Endothelial cell of coronary artery (primary cell): ENCODE measurements around the gene C6orf136. TPM values are rescaled to one million over a fixed set of nuclear protein-coding genes. Genes with fewer than 3 reads are reported as not detected.

Experiments
- total RNA-seq: library from RNA; depleted of rRNA; stranded (reverse); fragments of >200 nt; gene quantifications from 2 replicates; pipeline ENCODE4 v1.2.3, GENCODE V29; 2014

The C6orf136 gene, protein sequence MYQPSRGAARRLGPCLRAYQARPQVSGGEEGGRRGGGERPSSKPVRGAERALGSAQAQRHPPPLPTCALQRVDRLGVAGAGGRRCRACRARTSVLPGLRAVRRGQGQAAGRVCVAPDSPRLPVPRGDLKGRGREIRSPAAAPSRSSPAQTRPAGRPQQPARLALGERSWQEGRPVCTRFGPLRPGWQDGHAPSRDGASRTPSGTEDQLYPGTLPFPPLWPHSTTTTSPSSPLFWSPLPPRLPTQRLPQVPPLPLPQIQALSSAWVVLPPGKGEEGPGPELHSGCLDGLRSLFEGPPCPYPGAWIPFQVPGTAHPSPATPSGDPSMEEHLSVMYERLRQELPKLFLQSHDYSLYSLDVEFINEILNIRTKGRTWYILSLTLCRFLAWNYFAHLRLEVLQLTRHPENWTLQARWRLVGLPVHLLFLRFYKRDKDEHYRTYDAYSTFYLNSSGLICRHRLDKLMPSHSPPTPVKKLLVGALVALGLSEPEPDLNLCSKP
- 1.6 and 2.8 TPM in 2 replicates for total RNA-seq

DNA sequence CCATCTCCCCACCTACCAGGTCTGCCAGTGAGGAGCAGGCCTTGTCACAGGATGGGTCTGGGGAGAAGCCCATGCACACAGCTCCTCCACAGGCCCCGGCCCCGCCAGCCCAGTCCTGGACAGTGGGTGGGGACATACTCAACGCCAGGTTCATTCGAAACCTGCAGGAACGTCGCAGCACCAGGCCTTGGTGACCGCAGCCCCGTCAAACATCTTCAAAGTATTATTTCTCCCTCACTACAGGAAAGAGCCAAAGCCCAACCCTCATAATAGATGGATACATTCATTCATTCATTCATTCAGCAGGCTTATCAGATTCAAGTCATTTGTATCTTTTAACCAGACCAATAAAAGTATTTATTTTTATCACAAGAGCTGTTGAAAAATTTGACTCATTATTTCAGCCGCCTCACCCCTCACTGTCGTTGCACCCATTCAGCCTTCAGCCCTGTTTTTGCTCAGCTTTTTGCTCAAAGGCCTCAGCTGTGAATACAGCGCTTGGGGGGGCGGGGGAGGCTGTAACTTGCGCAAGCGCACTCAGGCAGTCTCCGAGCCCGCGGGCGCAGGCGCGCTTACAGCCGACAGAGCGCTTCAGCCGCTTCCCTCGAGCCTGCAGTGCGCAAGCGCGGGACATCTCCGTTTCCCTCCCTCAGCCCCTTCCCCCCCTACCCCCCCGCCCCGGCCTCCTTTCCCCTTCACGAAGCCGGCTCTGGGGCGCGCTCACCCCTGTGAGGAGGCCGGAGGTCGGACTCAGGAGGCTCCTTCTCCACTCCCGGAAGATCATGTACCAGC lies at the start of gene C6orf136:
TSS of gene C6orf136 (plus strand) at position 684 of the 792 bp plus-strand sequence. CDS start at position 783, 99 bp downstream.

DNA sequence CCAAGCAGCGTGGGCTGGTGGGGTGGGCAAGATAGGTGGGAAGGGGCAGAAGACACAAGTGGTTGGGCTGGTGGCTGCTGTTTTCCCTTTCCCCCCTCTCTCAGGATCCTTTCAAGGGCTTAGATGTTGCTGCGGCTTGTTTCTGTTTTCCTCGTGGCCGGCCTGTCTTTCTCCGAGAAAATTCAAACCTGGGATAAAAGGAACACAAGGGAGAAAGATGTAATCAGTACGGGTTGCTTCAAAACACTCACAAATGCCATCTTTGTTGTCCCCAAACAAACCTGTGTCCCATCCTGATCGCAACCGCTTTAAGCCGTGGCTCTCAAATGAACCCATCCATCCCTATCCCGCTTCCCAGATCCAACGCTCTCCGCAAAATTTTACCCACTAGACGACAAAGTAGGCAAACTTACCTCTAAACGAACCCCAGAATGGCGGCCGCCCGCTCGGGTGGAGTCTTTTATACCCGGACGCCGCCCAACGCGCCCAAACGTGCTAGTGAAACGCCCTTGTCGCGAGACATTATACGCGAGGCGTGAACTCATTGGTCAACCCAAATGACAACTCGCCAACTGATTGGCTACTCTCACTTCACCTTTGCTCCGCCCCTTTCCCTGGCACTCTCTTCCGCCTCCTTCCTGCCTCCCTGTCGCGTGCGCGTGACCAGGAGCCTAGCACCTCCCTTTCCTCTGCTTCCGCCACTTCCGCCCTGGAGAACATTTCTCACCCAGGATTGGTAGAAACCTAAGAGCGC lies 29.9 kb upstream of the C6orf136 start, which contains the start of gene PPP1R10:
TSS of gene PPP1R10 (minus strand) at position 433 of the 754 bp plus-strand sequence. CDS start 7,299 bp downstream, outside the sequence.

DNA sequence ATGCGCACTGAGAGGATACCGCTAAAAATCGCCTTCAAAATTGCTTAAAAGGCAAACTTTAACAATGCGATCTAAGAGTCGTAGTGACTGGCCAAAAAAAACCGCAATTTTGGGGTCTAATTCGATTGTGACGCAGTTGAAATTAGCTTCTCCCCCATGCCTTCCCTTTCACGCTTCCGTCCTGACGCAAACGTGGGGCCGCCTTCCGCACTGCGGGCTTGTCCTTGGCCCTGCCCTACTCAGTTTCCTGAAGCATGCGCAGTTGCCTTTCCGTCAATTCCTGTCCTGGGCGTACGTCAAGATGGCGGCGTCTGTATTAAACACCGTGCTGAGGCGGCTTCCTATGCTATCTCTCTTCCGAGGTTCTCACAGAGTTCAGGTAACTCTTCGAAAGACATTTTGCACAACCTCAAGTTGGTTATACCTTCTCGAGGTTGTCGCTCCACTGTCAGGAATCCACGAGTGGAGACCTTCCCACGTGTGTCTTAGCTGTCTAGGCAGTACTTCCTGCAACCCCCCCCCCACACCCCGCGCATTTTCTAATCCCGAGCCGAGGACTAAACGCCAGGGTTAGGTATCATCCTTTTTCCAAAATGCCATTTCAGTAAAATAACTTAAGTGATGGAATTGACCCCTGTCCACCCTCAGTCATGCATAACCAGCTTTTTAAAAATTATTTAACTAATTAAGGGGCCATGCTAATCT lies 29.2 kb upstream of the C6orf136 start, which contains the start of gene MRPS18B:
TSS of gene MRPS18B (plus strand) at position 276 of the 705 bp plus-strand sequence. CDS start at position 302, 26 bp downstream.

DNA sequence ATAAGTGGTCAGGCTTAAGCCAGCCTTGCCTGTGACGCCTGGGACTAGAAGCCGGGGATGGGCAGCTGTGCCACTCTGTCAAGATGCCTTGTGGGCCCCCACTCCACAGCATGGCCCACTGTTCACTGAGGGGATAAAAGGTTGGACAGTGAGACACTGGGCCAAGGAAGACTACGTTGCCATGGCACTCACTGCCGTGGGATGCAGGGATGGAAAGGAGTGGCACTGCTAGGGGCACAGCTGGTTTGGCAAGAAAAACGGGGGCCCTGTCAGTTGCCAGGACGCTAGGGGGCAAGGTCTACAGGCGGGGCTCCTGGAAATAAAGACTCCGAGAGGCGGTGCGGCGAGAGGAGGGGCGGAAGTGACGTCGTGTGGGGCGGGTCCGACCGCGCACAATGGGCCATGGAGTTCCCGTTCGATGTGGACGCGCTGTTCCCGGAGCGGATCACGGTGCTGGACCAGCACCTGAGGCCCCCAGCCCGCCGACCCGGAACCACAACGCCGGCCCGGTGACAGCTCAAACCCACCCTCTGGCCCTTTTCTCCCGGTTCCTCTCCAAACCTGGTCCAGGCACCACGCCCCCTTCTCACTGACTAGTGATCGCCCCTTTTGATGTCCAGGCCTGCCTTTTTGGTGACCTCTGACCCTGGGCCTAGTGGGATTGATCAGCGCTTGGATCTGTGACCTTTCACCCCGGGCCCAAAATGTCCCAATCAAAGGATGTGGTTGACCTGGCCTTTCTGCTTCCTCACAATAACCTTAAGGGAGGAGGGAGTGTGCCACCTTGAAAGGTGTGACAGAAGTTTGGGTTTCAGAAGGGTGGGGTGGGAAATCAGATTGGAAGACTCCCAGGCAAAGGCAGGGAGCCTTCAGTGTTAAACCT lies 20.2 kb upstream of the C6orf136 start, which contains the start of gene ATAT1:
TSS of gene ATAT1 (plus strand) at position 391 of the 883 bp plus-strand sequence.

DNA sequence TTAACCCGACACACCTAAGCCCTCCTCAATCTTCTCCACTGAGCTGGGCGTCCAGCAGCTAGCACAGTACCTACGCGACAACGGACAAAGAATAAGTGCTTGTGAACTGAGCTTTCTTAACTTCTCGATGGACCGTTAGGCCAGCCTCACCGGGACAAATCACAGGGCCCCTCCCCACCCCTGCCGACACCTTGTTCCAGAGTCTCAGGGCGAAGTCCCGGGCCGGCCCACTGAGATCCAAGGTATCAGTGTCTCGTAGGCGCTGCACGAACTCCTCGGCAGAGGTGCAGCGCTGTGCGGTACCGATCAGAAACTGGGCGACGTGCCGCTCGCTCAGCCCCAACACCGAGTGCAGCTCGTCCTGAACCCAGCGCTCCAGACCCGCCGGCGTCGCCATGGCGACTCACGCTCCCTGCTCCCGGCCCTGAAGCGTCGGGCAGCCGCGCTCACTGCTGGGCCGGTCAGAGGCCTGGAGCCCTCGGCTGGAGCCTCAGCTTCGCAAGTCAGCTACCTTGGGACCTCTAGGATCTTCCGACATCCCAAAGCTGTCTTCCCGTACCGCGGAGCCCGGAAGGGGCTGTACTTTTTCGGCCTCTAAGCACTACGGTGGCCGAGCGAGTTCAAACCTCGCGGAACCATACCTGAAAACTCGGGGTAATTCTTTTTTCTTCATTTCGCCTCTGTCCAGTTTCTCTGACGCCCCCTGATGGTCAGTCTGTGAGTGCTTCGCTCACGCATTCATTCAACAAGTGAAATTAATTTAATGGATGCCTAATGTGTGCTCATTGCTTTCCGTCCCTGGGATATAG lies 25.7 kb downstream of the C6orf136 start, which contains the start of gene DHX16:
TSS of gene DHX16 (minus strand) at position 562 of the 809 bp plus-strand sequence. CDS start at position 397, 165 bp downstream.

DNA sequence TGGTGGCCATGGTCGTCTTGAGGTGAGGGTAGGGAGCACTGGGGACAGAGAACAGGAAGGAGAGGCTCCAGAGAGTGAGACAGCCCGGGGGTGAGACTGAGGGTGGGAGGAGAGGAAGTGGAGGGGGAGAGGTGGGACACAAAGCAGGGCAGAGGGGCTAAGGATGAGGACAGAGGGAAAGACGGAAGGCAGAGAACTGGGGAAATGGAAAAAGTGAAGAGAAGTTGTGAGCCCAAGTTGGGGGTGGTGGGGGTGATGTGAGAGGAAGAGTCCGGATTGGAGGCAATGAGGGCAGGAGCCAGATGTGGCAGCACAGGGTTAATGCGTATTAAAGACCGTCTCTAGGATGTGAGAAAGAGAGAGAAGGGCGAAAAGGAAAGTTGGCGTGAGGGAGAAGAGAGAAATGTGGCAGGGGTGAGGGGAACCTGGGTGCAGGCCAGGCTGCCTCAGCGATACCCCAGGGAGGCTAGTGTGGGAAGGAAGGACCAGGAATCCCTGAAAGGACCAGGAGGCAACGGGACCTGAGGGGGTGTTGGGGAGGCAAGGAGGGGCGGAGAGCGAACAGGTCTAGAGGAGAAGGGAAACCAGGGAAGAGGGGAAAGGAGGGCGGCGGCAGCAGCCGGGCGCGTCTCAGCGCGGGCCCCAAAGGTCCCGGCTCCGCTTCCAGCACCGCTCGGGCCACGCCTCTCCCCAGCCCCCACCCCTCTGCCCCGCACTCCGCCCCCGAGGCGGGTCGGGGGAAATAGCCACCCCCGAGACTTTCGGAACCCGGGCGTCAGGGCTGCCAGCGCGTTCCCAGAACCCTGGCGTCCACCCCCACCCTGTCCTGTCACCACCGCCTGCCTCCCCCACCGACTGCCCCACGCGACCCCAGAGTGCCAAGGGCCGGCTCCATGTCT lies 39.3 kb downstream of the C6orf136 start, which contains the start of gene PPP1R18:
TSS of gene PPP1R18 (minus strand) at position 637 of the 899 bp plus-strand sequence. CDS start at position 10, 627 bp downstream.

DNA sequence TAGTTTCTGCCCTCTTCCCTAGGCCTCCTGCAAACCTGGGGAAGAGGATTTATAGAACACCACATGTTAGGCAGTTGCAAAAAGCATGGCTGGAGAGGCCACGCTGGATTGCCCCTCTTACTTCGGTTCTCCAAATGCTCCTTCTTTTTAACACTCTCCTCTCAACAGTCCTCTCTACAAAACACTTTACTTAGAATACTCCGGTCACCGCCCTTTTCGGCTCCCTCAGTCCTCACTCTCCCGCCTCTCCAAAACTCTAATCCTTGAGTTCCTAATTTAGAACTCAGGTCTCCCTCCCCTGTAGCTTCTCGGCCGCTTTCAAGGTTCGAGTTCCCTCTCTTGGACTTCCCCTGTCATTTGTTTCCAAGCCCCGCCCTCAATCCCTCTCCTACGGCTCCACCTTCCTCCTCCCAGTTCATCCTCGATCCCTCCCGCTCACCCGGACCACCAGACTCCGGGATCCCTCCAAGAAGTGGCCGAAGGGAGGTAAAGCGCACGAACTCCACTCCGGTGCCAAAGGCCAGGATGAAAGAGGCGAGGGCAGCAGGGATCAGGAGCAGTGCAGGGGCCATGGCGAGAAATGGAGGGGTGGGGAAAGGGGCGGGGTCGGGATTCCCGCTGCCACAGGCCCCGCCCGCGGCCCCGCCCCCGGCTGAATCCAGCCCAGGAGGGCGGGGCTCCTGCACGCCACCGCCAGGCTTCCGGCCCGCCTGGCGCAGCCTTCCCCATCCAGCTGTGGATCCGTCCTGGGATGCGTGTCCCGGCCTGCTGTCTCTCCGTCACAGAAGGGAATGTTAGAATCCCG lies 43.7 kb downstream of the C6orf136 start, which contains the start of gene NRM:
TSS of gene NRM (minus strand) at position 582 of the 805 bp plus-strand sequence. CDS start at position 572, 10 bp downstream.

Other genes with a start within 250 kb of the C6orf136 start
- gene HLA-E, start 157.6 kb upstream of the C6orf136 start, total RNA-seq: 353 and 390 TPM in 2 replicates
- 42.6 and 48.7 TPM in 2 replicates for gene GNL1, start 90.6 kb upstream of the C6orf136 start, total RNA-seq
- 3.6 and 3.8 TPM in 2 replicates for gene PRR3, start 89.8 kb upstream of the C6orf136 start, total RNA-seq
- 48.6 and 48.8 TPM in 2 replicates for gene ABCF1, start 75.7 kb upstream of the C6orf136 start, total RNA-seq
- gene PPP1R10, start 29.9 kb upstream of the C6orf136 start, total RNA-seq: 9.6 and 14.0 TPM in 2 replicates
- gene MRPS18B, start 29.3 kb upstream of the C6orf136 start, total RNA-seq: 31.5 and 31.6 TPM in 2 replicates
- 3.0 and 3.1 TPM in 2 replicates for gene ATAT1, start 20.3 kb upstream of the C6orf136 start, total RNA-seq
- 36.8 and 41.7 TPM in 2 replicates for gene DHX16, start 25.9 kb downstream of the C6orf136 start, total RNA-seq
- gene PPP1R18, start 39.5 kb downstream of the C6orf136 start, total RNA-seq: 55.8 and 62.1 TPM in 2 replicates
- gene NRM, start 43.9 kb downstream of the C6orf136 start, total RNA-seq: 1.4 TPM in 2 replicates
- gene MDC1, start 70.1 kb downstream of the C6orf136 start, total RNA-seq: 6.3 and 7.2 TPM in 2 replicates
- 474 and 495 TPM in 2 replicates for gene TUBB, start 73.2 kb downstream of the C6orf136 start, total RNA-seq
- 48.8 and 110 TPM in 2 replicates for gene FLOT1, start 95.6 kb downstream of the C6orf136 start, total RNA-seq
- gene IER3, start 97.4 kb downstream of the C6orf136 start, total RNA-seq: 76.0 and 82.1 TPM in 2 replicates
- 5.6 and 12.7 TPM in 2 replicates for gene DDR1, start 237.4 kb downstream of the C6orf136 start, total RNA-seq